ENCODE results near the gene CHD1L.
"Not testable (repeated sequence)": the region's sequence is repeated elsewhere in the genome, so short reads cannot be mapped to it uniquely, and the experiment has no call there.

The CHD1L gene

DNA sequence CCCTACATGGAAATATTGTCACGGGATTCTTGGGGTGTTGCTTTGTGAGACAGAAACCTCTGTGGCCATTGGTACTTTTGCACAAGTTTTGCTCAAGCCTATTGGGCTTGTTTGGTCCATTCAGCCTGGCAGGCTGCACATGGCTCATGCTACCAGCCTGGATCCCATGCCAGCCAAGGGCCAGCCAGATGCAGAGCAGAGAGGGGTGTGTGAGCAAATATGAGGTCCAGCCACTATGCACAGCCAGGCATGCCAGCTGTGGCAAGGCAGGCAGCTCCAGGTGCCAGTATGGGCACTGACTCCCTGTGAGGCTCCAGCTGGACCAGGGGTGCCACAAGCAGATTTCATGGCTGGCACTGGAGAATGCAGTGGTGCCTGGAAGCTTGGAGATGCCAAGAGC, 6.7 kb upstream of the CHD1L start:
- no peak for DNase-seq

- DNase-seq, result no peak
These were observed 6.0 kb upstream of the CHD1L start for GRCh38 chr1:147236448-147236847.

GRCh38 chr1:147236959-147237791, 5.3 kb upstream of the CHD1L start:
- no peak for DNase-seq

DNA sequence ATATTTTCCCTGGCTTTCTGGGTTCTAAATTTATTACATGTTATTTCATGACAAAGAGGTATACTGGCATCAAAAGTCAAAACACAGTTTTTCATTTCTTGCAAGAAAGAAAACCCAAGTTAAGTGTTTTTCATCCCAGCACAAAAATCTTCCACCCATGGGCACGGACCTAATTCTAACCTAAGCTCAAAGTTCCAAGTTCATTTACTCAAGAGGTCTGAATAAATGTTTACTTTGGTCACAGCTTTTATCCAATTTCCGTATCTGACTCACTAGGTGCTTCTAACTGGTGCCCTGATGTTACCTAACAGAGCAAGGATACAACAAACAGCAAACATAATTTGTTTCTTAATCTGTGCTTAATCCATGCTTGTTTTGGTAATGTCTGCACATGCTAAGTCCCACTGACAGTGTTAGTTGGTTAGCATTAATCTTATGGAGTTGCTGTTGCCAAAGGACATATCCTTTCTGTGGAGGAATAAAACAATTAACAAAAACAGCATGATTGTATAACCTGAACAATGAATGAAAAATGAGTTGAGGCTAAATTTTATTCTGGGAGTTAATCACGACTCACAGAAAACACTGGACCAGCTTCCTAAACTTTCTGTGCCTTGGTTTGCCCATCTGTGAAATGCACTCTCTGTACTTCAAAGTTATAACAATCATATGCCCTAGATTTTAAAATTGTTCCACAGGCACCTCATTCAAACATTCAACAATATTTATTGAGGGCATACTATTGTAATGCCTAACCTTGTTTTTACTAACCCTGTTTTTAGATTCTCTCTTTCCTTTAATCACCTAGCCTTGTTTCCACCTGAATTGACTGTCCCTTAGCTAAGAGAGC, 4.2 kb upstream of the CHD1L start:
- no peak for DNase-seq

GRCh38 chr1:147238925-147239820, 3.3 kb upstream of the CHD1L start:
- no peak for DNase-seq

DNA sequence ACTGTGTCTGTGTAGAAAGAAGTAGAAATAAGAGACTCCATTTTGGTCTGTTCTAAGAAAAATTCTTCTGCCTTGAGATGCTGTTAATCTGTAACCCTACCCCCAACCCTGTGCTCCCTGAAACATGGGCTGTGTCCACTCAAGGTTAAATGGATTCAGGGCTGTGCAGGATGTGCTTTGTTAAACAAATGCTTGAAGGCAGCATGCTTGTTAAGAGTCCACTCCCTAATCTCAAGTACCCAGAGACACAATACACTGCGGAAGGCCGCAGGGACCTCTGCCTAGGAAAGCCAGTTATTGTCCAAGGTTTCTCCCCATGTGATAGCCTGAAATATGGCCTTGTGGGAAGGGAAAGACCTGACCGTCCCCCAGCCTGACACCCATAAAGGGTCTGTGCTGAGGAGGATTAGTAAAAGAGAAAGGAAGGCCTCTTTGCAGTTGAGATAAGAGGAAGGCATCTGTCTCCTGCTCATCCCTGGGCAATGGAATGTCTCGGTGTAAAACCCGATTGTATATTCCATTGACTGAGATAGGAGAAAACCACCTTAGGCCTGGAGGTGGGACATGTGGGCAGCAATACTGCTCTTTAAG, 2.3 kb upstream of the CHD1L start:
- DNase-seq, result not testable (repeated sequence)

DNA sequence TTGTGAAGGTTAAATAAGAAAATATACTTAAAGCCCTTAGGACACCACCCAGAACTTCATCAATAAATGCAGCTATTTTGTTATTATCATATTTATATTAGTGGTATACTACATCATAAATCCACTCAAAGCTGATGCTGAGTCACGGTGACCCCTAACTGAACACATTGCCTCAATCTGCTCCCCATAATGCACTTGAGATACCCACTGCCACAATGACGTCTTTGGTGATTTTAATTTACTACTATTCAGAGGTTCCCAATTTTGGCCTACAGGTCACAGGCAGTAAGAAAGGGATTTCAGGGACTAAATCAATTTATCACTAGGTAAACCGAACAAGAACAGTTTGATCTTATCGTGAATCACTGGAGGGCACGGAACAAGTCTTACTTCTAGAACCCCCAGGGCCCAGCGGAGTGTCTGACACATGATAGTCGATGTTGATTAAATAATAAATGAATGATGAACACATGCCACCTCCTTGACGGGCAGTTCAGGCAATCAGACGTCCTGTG, 493 bp upstream of the CHD1L start:
- DNase-seq, result no peak

DNA sequence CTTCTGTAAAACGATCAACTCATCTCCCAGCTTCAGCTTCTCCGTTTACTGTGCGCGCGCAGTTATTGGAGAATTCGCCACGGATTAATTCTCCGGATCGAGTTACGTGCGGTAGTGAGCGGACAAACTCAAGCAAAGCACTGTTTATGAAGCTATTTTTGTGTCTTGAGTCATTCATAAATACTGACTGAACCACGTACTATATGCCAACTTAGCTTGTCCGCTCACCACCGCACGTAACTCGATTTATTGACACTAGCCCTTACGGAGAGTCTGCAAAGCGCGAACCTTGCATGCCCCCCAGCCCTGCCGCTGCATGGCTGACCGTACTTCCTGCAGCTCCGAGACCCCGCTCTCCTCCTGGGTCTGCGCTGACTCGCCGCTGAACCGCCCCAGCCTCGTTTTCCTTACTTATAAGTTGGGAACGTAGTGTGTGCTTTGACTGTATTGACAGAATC, 773 bp downstream of the CHD1L start:
- peak; percentile 9 for DNase-seq

DNA sequence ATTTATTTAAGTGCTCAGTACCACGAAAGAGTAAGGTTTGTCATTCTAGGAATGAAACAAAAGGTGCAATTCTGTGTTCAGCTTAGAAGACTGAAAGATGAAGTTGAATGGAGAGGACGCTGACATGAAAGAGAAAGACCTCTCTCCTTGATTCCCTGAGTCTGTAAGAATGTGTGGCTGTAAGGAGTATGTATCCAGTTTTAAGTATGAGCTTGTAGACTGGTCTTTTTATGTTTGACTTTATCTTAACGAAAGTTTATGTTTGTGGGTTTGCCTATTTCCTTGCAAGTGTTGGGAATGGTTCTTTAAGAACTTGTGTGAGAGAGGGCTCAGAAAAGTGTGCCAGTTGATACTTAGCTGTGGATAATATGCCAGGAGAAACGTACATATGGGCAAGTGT, 1.4 kb downstream of the CHD1L start:
- DNase-seq, result no peak

- no peak for DNase-seq
These were observed 2.6 kb downstream of the CHD1L start for GRCh38 chr1:147245129-147245528.

GRCh38 chr1:147245586-147246021, 3.1 kb downstream of the CHD1L start:
- DNase-seq, result no peak

- no peak for DNase-seq
These were observed 3.7 kb downstream of the CHD1L start for GRCh38 chr1:147246044-147246690.

- no peak for DNase-seq
These were observed 4.6 kb downstream of the CHD1L start for GRCh38 chr1:147246910-147247655.

DNA sequence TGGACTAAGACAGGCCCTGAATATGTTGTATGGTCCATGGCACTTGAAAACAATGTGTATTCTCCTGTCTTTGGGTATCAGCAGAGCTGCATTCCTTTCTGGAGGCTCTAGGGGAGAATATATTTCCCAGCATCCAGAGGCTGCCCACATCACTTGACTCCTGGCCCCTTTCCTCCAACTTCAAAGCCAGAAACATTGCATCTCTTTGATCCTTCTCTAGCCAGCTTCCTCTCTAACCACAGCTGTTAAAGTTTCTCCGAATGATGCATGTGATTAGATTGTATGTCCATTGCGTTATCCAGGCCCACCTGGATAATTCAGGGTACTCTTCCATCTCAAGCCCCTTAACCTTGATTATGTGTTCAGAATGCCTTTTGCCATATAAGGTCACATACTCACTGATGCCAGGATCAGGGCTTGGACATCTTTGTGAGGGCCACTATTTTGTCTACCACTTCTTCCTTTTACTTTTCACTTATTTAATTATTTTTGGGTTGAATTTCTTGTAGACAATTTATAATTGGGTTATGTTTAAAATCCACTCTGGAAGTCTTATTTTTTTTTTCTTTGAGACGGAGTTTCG, 5.3 kb downstream of the CHD1L start:
- DNase-seq, result no peak

- no peak for DNase-seq
These were observed 10.1 kb downstream of the CHD1L start for GRCh38 chr1:147252540-147252939.

- no peak for DNase-seq
These were observed 18.5 kb downstream of the CHD1L start for GRCh38 chr1:147260956-147261355.

DNA sequence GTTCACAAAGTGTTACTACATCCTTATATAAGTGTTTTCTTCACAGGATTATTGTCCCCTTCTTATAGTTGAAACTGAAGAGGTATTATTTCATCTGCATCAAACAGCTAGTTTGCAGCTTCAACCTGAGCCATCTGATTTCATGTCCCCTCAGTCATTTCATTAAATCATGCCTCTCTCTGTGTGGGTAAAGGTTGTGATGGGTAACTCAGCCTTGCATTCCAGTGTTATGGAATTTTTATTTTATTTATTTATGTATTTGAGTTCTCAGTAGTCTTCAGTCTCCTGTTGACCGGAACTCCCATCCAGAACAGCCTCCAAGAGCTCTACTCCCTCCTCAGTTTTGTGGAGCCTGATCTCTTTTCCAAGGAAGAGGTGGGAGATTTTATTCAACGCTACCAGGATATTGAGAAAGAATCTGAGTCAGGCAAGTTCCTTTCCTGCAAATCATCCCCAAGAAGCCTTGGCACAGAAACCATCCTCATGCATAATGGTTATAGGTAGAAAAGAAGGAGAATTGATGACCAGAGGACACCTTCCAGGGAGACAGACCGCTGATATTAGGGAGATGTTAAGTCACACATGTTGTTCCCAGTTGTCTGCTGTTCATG, 21.8 kb downstream of the CHD1L start:
- DNase-seq, result no peak

DNA sequence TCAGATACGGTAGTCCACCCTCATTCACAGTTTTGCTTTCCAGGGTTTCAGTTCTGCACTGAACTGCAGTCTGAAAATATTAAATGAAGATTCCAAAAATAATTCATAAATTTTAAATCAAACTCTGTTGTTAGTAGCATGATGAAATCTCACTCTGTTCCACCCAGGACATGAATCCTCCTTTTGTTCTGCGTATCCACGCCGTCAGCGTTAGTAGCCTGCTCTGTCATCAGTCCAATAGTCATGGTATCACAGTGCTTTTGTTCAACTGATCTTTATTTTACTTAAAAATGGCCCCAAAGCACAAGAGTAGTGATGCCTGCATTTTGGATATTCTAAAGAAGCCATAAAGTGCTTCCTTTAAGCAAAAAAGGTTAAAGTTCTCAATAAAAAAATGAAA, 23.9 kb downstream of the CHD1L start:
- DNase-seq, result no peak

- DNase-seq, result no peak
These were observed 25.2 kb downstream of the CHD1L start for GRCh38 chr1:147267711-147268110.

GRCh38 chr1:147270721-147271120, 28.2 kb downstream of the CHD1L start:
- no peak for DNase-seq
